Measurements from ENCODE around the gene ANKRD34A.

Gene ANKRD34A

DNA sequence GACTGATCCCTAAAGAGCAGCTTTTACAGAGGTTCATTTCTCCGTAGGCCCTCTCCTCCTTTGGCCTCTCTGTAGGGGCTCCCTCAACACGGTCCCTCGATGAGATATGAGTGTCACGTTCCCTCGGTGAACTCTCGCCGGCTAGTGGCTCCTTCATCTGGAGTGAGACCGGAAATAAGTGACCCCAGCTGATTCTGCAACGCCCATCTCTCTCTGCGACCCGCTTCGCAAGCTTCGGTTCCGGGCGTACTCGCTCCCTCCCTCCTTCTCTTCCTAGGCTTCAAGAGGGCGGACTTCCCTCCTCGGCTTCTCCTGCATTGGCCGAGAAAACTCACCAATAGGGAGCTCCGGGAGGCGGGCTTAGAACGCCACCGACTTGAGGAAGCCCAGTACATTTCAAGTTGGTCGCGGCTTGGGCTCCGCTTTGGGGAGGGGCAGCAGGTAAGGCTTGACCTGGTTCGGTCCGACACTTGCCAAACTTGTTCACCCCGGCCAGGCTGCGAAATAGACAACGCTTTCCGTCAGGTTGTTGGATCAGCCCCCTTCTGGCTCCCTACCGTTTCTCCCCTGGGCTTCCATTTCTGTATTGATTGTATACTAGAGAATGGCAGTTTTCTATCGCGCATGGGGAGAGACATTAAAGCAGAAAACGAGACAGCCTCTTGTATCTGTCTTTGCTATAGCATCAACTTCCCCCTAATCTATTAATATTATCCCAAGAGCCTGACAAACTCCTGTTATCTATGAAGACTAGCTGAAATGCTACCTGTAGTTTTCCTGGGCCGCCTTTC is at the start of gene ANKRD34A, which contains the start of gene POLR3GL:
Gene ANKRD34A (minus strand): TSS at position 248 of the 791 bp plus-strand sequence. CDS start 2,816 bp downstream, outside the sequence.
Gene POLR3GL (plus strand): TSS at position 363 of the 791 bp plus-strand sequence. CDS start 10,176 bp downstream, outside the sequence.
- peak; percentile 72 to 81 (median 77) for DNase-seq (ENCODE audit: low read depth in 3 of 3, low spot score in 1 of 3)

DNA sequence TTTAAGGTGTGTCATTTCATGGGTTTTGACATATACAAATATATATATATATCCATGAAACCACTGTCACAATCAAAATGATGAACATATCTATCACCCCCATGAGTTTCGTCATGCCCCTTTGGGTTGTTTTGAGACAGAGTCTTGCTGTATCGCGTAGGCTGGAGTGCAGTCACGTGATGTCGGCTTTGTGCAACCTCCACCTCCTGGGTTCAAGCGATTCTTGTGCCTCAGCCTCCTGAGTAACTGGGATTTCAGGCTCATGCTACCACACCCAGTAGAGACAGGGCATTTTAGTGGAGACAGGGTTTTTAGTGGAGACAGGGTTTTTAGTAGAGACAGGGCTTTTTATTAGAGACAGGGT is 49.2 kb upstream of the ANKRD34A start:
- DNase-seq (ENCODE audit: low read depth in 3 of 3, low spot score in 1 of 3): no peak

DNA sequence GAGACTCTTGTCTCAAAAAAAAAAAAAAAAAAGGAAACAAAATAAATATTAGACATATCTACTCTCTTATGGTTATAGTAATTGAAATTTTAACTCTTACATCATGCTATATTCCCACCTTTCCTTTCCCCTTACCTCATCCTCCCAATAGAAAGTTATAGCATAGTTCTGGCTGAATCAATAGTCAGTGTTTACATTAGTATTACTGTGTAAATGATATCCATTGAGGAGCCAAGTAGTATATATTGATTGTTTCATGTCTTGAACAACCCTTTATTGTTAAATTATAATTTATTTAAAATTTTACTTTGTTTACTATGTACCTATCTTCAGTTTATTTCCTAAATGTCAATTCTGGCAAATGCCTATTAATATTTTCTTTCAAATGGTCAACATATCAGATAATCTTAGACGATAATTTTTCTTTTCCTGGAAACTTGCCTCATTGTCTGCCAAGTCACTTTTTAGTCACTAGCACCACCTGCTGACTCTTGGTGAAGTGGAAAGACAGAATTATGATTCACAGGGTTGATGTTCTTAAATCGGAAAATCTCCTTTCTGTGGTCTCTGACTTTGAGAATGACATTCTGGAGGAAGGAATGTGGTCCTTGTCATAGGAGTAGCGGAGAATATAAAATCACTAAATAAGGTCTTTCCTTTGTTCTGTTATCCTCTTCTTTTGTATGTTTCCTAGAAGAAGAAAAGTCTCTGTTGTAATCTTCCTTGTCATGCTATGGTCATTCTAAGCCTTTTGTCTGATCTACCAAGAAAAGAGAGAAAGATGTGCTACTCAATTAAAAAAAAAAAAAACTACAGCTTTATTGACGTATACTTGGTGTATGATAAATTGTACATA is 48.6 kb upstream of the ANKRD34A start:
- DNase-seq (ENCODE audit: low read depth in 3 of 3, low spot score in 1 of 3): peak in 1 of 3 donors; percentile 33

DNA sequence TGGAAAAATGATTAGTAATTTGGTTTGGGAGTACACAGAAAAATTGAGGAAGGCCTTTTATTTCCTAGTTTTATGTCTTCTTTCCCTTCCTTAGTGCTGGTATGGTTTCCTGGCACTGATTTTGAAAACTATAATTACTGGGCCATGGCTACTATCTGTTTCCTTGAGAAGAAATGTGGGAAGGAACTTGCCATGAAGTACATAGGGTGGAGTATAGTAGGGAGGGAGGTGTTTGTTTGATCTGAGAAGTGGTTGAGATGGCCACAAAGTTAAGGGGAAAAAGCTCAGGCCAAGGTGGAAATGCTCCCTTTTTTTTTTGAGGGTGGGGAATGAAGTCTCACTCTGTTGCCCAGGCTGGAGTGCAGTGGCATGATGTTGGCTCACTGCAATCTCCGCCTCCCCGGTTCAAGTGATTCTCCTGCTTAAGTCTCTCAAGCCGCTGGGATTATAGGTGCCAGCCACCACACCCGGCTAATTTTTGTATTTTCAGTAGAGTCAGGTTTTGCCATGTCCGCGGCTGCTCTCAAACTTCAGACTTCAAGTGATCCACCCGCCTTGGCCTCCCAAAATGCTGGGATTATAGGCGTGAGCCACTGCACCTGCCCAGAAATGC is 45.9 kb upstream of the ANKRD34A start:
- DNase-seq (ENCODE audit: low read depth in 3 of 3, low spot score in 1 of 3): no peak

DNA sequence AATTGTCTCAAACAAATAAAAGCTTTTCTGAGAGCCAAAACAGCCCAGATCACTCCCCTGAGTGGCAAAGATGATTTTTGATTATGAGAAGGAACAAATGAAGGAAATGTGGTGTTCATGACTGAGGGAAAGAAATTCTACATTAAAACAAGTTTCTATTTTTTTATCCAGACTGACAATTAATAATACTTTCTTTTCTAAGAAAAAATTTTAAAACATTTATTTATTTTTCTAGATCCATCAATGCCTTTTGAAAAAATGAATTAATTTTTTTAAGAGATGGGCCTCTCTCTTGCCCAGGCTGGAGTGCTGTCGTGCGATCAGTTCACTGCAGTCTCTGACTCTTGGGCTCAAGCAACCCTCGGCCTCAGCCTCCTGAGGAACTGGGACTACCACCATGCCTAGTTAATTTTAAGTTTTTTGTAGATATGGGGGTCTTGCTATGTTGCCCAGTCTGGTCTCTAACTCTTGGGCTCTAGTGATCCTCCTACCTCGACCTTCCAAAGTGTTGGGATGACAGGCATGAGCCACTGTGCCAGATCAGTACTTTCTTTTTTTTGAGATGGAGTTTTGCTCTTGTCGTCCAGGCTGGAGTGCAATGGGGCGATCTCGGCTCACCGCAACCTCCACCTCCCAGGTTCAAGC is 43.2 kb upstream of the ANKRD34A start:
- no peak for DNase-seq (ENCODE audit: low read depth in 3 of 3, low spot score in 1 of 3)

DNA sequence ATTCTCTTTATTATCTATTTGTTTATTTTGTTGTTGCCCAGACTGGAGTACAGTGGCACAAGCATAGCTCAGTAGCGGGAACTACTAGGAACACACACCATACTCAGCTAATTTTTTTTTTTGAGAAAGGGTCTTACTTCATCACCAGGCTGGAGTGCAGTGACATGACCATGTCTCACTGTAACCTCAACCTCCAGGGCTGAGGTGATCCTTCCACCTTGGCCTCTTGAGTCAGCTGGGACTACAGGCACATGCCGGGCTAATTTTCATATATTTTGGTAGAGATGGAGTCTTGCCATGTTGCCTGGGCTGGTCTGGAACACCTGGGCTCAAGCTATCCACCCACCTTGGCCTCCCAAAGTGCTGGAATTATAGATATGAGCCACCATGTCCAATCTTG is 37.3 kb upstream of the ANKRD34A start:
- DNase-seq (ENCODE audit: low read depth in 3 of 3, low spot score in 1 of 3): no peak

DNA sequence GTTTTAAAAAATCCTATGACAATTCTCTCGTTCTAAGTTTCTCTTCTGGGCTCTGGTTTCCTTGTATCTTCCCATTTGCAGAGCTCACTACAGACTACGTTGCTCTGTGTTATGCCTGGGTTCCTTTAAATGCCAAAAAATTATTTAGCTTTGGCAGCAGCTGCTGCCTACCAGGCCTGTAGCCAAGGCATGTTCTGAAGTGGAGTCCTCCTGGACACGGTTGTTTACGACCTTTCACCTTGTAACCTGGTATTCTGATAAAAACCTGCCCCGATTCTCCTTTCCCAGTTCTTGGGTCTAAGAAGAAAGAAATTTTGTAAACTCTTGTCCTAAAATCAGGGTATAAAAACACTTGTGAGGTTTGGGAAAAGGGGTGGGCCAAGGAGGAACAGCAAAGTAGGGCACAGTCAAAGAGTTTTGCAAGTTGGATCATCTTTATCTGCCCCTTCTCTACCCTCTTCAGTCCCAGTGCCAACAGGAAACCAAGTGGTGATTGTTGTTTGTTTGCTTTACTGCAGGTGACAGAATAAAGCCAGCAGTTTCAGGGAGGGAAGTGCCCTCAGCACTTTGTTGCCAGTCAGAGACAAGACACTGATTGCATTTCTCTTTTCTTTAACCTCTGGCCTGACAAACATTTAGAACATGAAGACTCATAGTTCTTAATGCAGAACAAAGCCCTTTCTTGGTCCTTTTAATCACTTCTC is 35.1 kb upstream of the ANKRD34A start:
- no peak for DNase-seq (ENCODE audit: low read depth in 3 of 3, low spot score in 1 of 3)

DNA sequence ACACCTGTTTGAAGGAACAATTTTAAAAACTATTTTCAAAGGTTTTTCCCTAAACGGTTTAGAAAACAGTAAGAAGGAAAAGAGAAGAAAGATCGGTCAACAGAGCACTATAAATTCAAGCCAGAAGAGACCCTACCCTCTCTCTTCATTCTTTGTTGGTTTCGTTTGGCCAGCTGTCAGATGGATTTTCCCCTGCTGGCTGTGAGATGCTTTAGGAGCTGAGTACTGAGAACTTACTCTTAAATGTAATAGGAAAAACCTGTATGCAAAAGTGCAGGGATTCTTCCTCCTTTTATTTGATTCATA is 33.3 kb upstream of the ANKRD34A start:
- DNase-seq (ENCODE audit: low read depth in 3 of 3, low spot score in 1 of 3): no peak

DNA sequence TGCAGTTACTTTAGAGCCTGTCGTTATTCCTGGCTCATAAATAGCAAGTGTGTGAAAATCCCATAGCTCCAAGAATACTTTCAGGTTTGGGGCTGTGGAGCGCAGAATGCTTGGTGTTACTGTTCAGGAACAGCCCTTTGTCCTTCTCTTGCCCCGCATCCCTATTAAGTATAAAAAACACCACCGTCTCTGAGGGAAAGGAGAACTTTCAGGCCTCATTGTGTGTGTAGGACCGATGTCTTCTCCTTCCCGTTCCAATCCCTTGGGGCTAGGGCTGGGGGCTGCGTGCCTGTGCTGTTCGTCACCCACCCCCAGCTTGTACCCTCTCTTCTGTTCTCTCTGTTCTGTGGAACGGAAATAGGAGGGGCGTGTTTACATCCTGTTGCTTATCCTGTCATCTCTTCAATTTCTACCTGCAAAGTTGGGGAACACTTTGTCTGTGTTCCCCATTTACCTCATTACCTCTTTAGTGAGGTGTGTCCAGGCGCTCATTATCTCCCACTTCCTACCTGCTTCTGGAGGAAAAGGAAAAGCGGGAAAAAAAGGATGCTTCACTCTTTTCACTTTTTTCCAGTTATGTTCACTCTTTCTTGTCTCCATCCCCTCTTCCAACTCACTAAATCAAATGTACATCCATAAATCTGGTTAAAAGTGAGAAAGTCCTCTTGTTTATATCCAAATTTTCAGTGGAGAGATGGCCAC is 32.8 kb upstream of the ANKRD34A start:
- DNase-seq (ENCODE audit: low read depth in 3 of 3, low spot score in 1 of 3): peak in 1 of 3 donors; percentile 29

DNA sequence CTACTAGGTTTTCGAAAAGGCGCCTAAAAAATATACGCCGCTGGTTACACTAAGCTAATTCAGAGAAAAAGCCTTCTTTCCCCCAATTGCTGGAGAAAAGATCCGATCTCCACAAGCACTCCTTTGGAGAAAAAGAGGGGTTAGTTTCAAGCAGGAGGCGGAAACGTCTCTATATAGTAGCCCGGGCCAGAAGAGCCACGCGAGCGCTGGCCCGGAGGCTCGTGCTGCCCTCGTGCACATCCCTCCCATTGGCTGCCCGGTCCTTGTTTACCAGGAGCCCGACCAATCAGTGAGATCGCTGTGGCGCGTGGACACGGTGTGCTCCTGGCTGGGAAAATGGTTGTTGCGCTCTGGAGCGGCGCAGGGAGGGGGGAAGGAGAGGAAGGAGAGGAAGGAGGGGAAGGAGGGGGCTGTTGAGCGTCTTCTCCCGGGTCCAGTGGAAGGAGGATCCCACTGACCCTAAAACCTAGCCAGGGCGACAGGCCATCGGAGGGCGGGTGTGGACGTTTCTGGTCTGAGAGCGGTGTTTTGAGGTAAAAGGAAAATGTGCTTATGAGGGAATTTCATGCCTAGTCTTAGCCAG is 32.1 kb upstream of the ANKRD34A start, which contains the start of gene TXNIP:
Gene TXNIP (minus strand): TSS at position 147 of the 583 bp plus-strand sequence. CDS start 313 bp downstream, outside the sequence.
- DNase-seq (ENCODE audit: low read depth in 3 of 3, low spot score in 1 of 3): peak; percentile 79 to 86 (median 79)

DNA sequence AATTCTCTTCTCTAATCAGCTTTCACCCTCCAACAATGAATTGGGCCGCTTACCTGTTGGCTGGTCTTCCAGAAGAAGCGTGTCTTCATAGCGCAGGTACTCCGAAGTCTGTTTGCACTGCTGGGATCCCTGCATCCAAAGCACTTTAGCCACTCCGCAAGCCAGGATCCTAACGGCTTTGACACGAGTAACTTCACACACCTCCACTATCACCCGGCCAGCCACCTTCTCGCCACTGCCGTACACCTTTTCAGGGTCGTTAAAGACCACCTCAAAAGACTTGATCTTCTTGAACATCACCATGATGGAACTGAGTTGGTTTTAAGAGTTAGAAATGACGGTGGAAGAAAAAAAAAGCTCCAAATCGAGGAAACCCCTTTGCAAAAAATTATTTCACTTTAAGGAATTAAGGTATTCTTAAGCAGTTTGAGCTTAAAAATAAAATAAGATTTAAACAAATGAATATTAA is 31.6 kb upstream of the ANKRD34A start:
- DNase-seq (ENCODE audit: low read depth in 3 of 3, low spot score in 1 of 3): no peak

DNA sequence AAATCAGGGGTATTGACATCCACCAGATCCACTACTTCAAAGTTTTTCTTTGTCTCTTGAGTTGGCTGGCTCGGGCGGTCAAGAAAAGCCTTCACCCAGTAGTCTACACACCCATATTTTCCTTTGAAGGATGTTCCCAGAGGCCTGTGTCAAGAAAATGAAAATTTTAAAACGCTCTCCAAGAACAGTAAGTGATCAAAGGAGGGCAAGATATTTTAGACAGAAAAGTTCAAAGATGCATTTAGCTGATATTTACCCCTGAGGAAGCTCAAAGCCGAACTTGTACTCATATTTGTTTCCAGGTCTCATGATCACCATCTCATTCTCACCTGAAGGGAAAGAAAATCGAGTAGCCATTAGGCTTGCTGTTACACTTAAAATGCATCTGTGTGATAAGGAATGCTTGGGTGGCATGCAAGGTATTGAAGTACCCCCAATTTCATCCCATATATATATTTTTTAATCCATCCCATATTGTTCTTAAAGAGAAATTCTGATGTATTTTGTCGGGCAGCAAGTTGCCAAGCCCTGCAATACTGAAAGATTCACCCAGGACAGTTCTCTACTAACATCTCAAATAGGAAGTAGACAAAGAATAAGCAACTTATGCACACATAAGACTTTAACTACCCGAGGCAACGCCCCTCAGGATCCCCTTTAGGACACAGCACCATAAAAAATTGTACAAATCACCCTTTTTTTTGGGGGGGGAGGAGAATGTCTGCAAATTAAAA is 30.9 kb upstream of the ANKRD34A start:
- no peak for DNase-seq (ENCODE audit: low read depth in 3 of 3, low spot score in 1 of 3)

DNA sequence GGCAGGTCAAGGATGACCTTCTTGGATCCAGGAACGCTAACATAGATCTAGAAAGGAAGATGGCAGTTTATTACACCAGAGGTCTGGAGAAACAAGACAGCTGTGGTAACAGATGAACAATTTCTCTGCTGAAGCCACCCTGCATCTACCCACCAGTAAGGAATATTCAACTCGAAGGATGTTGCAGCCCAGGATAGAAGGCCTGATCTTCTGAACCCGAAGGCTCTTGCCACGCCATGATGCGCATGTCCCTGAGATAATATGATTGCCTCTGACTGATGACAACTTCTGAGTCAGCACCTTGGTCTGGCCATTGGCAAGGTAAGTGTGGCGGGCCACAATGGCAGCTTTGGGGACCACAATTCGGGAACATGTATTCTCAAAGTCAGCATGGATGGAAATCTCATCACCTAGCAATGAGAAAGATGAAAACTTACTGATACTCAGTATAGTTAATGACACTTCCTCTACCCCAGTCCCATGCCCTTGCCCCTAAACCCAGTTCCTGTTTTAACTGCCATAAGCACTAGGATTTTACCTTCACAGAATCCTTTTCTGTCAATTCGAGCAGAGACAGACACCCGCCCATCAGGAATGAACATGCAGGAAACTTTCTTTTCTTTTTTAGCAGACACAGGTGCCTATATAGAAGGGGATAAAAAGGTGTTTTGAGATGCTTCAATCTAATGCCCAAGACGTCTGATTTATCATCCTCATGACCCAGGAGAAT is 30.2 kb upstream of the ANKRD34A start:
- DNase-seq (ENCODE audit: low read depth in 3 of 3, low spot score in 1 of 3): no peak

DNA sequence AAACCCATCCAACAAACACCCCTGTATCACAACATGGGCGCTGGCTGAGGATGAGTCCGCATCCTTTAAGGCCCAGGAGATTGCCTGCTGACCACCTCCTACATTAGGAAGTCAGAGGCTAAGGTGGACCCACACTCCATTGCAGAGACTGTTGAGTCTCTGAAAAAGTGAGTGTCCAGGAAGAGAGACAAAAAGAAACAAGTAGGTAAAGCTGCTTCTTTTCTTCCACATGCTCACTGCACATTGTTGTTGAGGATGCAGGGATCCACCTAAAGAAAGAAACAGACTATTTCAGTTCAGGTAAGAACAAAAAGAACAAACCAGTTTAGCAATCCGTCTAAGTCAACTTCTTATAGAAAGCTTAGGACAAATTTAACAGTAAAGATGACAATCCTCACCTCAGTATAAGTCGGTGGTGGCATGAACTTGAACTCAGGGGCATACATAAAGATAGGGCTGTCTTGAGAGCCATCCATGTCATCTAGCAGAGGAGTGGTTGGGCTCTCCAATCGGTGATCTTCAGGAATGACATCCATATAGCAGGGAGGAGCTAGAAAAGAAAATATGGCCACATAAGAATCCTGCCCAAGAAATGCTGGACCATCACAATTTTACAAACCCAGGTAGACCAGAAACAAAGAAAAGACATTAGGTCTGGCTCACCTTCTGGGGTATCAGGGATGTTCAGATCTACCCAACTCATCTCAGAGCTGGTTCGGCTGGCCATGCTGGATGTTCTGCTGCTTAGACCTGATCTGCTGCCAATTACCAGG is 29.4 kb upstream of the ANKRD34A start:
- no peak for DNase-seq (ENCODE audit: low read depth in 3 of 3, low spot score in 1 of 3)

DNA sequence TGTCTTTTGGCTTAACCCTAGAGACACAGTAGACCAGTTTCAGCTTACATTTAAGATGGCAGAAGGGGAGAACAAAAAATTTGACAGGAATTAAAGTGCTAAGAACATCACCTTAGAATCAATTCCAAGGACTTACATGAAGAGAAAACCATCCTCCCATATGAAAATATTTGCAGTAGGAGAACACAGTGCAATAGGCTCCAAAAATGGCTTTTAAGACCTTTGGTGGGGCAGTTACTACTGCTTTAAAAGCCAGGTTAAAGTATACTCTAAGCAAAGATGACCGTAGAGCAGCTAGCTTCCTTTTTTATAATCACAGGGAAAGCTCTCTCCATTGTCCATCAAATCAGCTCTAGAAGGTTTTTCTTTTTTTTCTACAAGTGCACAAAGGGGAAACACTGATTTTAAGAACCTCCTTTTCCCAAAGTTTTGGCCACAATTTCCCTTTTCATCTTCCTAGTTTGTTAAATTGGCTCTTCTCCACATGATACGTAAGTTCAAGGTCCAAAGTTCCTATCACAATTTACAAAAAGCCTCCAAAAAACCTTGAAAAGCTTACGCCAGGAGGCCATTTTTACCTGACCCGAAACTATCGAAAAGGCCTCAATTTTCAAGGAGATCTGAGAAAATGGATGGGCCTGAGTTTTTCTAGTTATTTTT is 28.7 kb upstream of the ANKRD34A start:
- DNase-seq (ENCODE audit: low read depth in 3 of 3, low spot score in 1 of 3): no peak

DNA sequence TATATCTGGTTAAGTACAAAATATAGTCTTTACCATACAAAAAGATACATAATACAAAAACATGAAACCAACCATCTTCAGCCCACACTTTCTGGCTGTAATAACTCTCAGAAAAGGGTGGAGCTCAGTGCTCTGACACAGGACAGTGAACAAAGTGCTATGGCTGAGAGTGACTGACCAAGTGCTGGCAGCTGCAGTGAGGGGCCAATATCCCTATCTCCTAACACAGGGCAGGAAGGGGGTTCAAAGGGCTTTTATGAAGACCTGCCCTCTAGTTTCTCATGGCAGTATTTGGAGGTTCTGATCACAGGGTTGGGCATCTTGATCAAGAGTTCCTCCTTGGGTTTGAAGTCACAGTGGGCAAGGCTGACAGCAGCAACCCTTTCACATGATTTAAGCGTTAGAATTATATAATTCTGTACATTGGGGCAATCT is 28.1 kb upstream of the ANKRD34A start:
- no peak for DNase-seq (ENCODE audit: low read depth in 3 of 3, low spot score in 1 of 3)
